ENCODE measurements around the gene ABCG4. TPM values are rescaled to one million over a fixed set of nuclear protein-coding genes. Genes with fewer than 3 reads are reported as not detected.
"Not testable (repeated sequence)": the region's sequence is repeated elsewhere in the genome, so short reads cannot be mapped to it uniquely, and the experiment has no call there.

Gene ABCG4
- total RNA-seq, 2 experiments from 2014 or later: 0.08 TPM; not detected in 1

- no peaks in the 10 kb centered on the region for H3K36me3 Mint-ChIP-seq (ENCODE audit: low read depth)
- ChIA-PET POLR2A (interaction anchor here (1.2 to 1.4 kb wide), 2 partner anchors 101 to 128 kb away, joined by 3 to 8 read pairs; partner anchors contain the start of gene VPS11), CTCF (interaction anchor here (0.6 to 2.3 kb wide), 4 partner anchors 11 to 128 kb away, joined by 3 to 6 read pairs (median 3); partner anchors contain the start of gene CBL)
- no peaks in the 10 kb centered on the region for H3K27me3 ChIP-seq (ENCODE audit: control insufficient read depth in 1 of 2, insufficient read depth in 2 of 2, low read length in 2 of 2)
- H3K9me3 ChIP-seq (ENCODE audit: control insufficient read depth in 1 of 2, insufficient read depth in 1 of 2, low read length in 2 of 2): no peaks in the 10 kb centered on the region
- ATAC-seq (ENCODE audit: poor library complexity) (no peak), DNase-seq (no peak)
- no peak for TF ChIP-seq CTCF (IDR thresholded peaks at IDR 0.05)
- no peak overlapping the region for H3K4me3 ChIP-seq (ENCODE audit: low read length)
- H3K4me3 Mint-ChIP-seq: no peak overlapping the region
- peaks cover 5% of the 10 kb centered on the region for H3K4me1 Mint-ChIP-seq (ENCODE audit: low read depth)
- H3K27ac Mint-ChIP-seq: no peak overlapping the region
- no peaks in the 10 kb centered on the region for H3K27me3 Mint-ChIP-seq
- no peaks in the 10 kb centered on the region for H3K36me3 ChIP-seq (ENCODE audit: insufficient read depth, low read length)
- H3K9me3 Mint-ChIP-seq: no peaks in the 10 kb centered on the region
- intact Hi-C loops (cut with DNase I, micrococcal nuclease): loop anchor here (2.0 to 10.0 kb wide), 6 partner anchors 27 to 178 kb away; partner anchors contain the start of genes C2CD2L (in 1 of the 2), DPAGT1 (in 1 of the 2), NLRX1 (in 1 of the 2) and RPS25 (in 1 of the 2)
- H3K27ac ChIP-seq (ENCODE audit: low read depth in 1 of 2, low read length in 2 of 2): no peak overlapping the region
- H3K4me1 ChIP-seq (ENCODE audit: insufficient read depth, low read length): no peaks in the 10 kb centered on the region
Observed at GRCh38 chr11:119195680-119196079, 46.8 kb downstream of the ABCG4 start.

GRCh38 chr11:119196833-119197483, 48.1 kb downstream of the ABCG4 start:
- Histone ChIP-seq H3K36me3 (ENCODE audit: insufficient read depth, low read length) (no peaks in the 10 kb centered on the region), H3K4me1 (ENCODE audit: insufficient read depth, low read length) (no peaks in the 10 kb centered on the region), H3K27me3 (ENCODE audit: control insufficient read depth in 1 of 2, insufficient read depth in 2 of 2, low read length in 2 of 2) (no peaks in the 10 kb centered on the region), H3K9me3 (ENCODE audit: control insufficient read depth in 1 of 2, insufficient read depth in 1 of 2, low read length in 2 of 2) (no peaks in the 10 kb centered on the region), H3K27ac (ENCODE audit: low read depth in 1 of 2, low read length in 2 of 2) (no peak overlapping the region), H3K4me3 (ENCODE audit: low read length) (no peak overlapping the region)
- Mint-ChIP-seq H3K9me3 (no peaks in the 10 kb centered on the region), H3K27ac (no peak overlapping the region), H3K4me3 (no peak overlapping the region), H3K27me3 (no peaks in the 10 kb centered on the region), H3K4me1 (ENCODE audit: low read depth) (peaks cover 5% of the 10 kb centered on the region), H3K36me3 (ENCODE audit: low read depth) (no peaks in the 10 kb centered on the region)
- ChIA-PET CTCF (interaction anchor here (0.6 to 2.3 kb wide), 8 partner anchors 9 to 136 kb away, joined by 3 to 6 read pairs (median 3); partner anchors contain the start of gene CBL), POLR2A (interaction anchor here (1.0 to 1.4 kb wide), 5 partner anchors 14 to 140 kb away, joined by 3 to 8 read pairs (median 3); partner anchors contain the start of gene VPS11)
- peak; percentile 85 for TF ChIP-seq CTCF (IDR thresholded peaks at IDR 0.05)
- peak; percentile 99 for ATAC-seq (ENCODE audit: poor library complexity)
- intact Hi-C loops (cut with DNase I, micrococcal nuclease): loop anchor here (1.0 to 10.0 kb wide), 8 partner anchors 28 to 180 kb away; partner anchors contain the start of genes NLRX1 (in 2 of the 2), C2CD2L (in 1 of the 2), DPAGT1 (in 1 of the 2) and RPS25 (in 1 of the 2)
- peak; percentile 36 to 90 (median 64) for DNase-seq

- H3K4me3 Mint-ChIP-seq: no peak overlapping the region
Observed at GRCh38 chr11:119198925-119199324, 50.1 kb downstream of the ABCG4 start.

GRCh38 chr11:119201236-119201635, 52.4 kb downstream of the ABCG4 start:
- H3K4me1 Mint-ChIP-seq (ENCODE audit: low read depth): peaks cover 12% of the 10 kb centered on the region
- ChIA-PET CTCF (interaction anchor here (1.6 kb wide), 1 partner anchor 83 kb away, joined by 4 read pairs; no protein-coding TSS in a partner anchor), POLR2A (interaction anchor here (0.8 kb wide), 1 partner anchor 83 kb away, joined by 5 read pairs; no protein-coding TSS in a partner anchor)
- H3K4me3 ChIP-seq (ENCODE audit: low read length); H3K27me3 ChIP-seq (ENCODE audit: control insufficient read depth in 1 of 2, insufficient read depth in 2 of 2, low read length in 2 of 2); H3K4me1 ChIP-seq (ENCODE audit: insufficient read depth, low read length); H3K36me3 Mint-ChIP-seq (ENCODE audit: low read depth); H3K4me3 Mint-ChIP-seq; H3K9me3 ChIP-seq (ENCODE audit: control insufficient read depth in 1 of 2, insufficient read depth in 1 of 2, low read length in 2 of 2); DNase-seq; H3K27ac Mint-ChIP-seq; H3K27ac ChIP-seq (ENCODE audit: low read depth in 1 of 2, low read length in 2 of 2); H3K27me3 Mint-ChIP-seq; ATAC-seq (ENCODE audit: poor library complexity); H3K9me3 Mint-ChIP-seq; intact Hi-C loops (cut with DNase I, micrococcal nuclease); H3K36me3 ChIP-seq (ENCODE audit: insufficient read depth, low read length): not testable (repeated sequence)

More at GRCh38 chr11:119198925-119199324, 50.1 kb downstream of the ABCG4 start:
- DNase-seq (no peak), ATAC-seq (ENCODE audit: poor library complexity) (no peak)
- no peak overlapping the region for H3K27ac ChIP-seq (ENCODE audit: low read depth in 1 of 2, low read length in 2 of 2)
- no peaks in the 10 kb centered on the region for H3K27me3 Mint-ChIP-seq
- H3K9me3 ChIP-seq (ENCODE audit: control insufficient read depth in 1 of 2, insufficient read depth in 1 of 2, low read length in 2 of 2): no peaks in the 10 kb centered on the region
- no peaks in the 10 kb centered on the region for H3K36me3 ChIP-seq (ENCODE audit: insufficient read depth, low read length)
- no peaks in the 10 kb centered on the region for H3K4me1 ChIP-seq (ENCODE audit: insufficient read depth, low read length)
- H3K9me3 Mint-ChIP-seq: no peaks in the 10 kb centered on the region
- no peak overlapping the region for H3K4me3 ChIP-seq (ENCODE audit: low read length)
- H3K36me3 Mint-ChIP-seq (ENCODE audit: low read depth): no peaks in the 10 kb centered on the region
- no peak overlapping the region for H3K27ac Mint-ChIP-seq
- ChIA-PET POLR2A (no interaction called here), CTCF (no interaction called here)
- H3K4me1 Mint-ChIP-seq (ENCODE audit: low read depth): peaks cover 5% of the 10 kb centered on the region
- no peak for TF ChIP-seq CTCF (IDR thresholded peaks at IDR 0.05)
- intact Hi-C loops (cut with DNase I, micrococcal nuclease): loop anchor here (5.0 to 10.0 kb wide), 2 partner anchors 94 to 182 kb away; partner anchors contain the start of genes C2CD2L (in 1 of the 2), DPAGT1 (in 1 of the 2), RPS25 (in 1 of the 2) and TRAPPC4 (in 1 of the 2)
- H3K27me3 ChIP-seq (ENCODE audit: control insufficient read depth in 1 of 2, insufficient read depth in 2 of 2, low read length in 2 of 2): no peaks in the 10 kb centered on the region

All from CD4-positive, alpha-beta T cell (primary cell).